MM.1S (cell line): ENCODE measurements around the gene SLC25A26.

Source experiments
- CTCF ChIP-seq: fragments of 300-600 bp; sonication (generic); IDR thresholded peaks from 2 replicates; pipeline ENCODE4 v1.5.1; 2016; ENCODE audit warnings: antibody characterized with exemption, low read length, mixed read lengths
- EZH2 ChIP-seq: fragments of 300-600 bp; sonication (generic); optimal IDR thresholded peaks from 2 replicates; pipeline ENCODE3; 2017; ENCODE audit warnings: low read depth, mild to moderate bottlenecking, antibody characterized with exemption, low read length, mixed read lengths

GRCh38 chr3:66303491-66303901, 82.7 kb downstream of the SLC25A26 start:
- no peak for TF ChIP-seq CTCF
- no peak for TF ChIP-seq EZH2
